ENCODE measurements around the gene NBR1. TPM values are rescaled to one million over a fixed set of nuclear protein-coding genes. Genes with fewer than 3 reads are reported as not detected.

NBR1 gene
- polyA plus RNA-seq, 1 donor (not counting 4 experiments of a cell fraction or from before 2014, with no cell fraction given) = 65.7 TPM

DNA sequence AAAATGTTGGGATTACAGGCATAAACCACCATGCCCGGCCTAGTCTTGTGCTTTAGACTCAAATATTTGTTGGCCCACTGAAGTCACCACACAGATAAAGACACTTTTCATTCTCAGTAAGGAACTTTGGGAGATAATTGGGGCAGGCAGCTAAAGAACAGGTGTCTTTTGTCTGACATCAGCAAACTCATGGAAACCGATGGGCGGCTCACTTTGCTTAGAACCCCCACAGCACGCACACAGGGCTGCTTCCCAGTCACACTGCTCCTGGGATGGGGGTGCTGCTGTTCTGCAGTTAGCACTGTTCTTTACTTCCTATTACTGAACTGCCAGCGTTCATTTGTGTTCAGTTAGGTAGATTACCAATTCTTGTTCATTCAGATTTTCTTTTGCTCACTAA, 27.8 kb upstream of the NBR1 start:
- H3K9me3 ChIP-seq (ENCODE audit: control insufficient read depth, low read depth, low read length) = no peaks in the 10 kb centered on the region
- no peak for DNase-seq (ENCODE audit: low read depth, low spot score)
- H3K9me1 ChIP-seq (ENCODE audit: control insufficient read depth, extremely low read depth, insufficient read depth, low read length) = peaks cover 2% of the 10 kb centered on the region
- H2AFZ ChIP-seq (ENCODE audit: control insufficient read depth, low read length) = no peak overlapping the region
- no peak overlapping the region for H3K9ac ChIP-seq (ENCODE audit: control insufficient read depth, extremely low read depth, insufficient read depth, low read length)
- H3K27me3 ChIP-seq (ENCODE audit: control insufficient read depth, extremely low read depth, insufficient read depth, low read length) = no peaks in the 10 kb centered on the region
- H3K4me3 ChIP-seq (ENCODE audit: control insufficient read depth in 2 of 3, extremely low read depth in 1 of 3, insufficient read depth in 2 of 3, low read depth in 1 of 3, low read length in 3 of 3) = no peak overlapping the region
- dilution Hi-C loops (cut with MboI; ENCODE audit: extremely low pct_ligation_motif_present, low sequenced_read_pairs) = no loop called here
- H3K79me2 ChIP-seq (ENCODE audit: control insufficient read depth, insufficient read depth, low read length) = no peaks in the 10 kb centered on the region
- H4K20me1 ChIP-seq (ENCODE audit: control insufficient read depth, extremely low read depth, insufficient read depth, low read length) = no peaks in the 10 kb centered on the region
- no peak overlapping the region for H3K27ac ChIP-seq (ENCODE audit: control insufficient read depth, insufficient read depth, low read length)
- H3K36me3 ChIP-seq (ENCODE audit: control insufficient read depth in 2 of 2, extremely low read depth in 1 of 2, insufficient read depth in 2 of 2, low read length in 2 of 2) = peaks cover 2 to 4% of the 10 kb centered on the region in 2 experiments
- no peak overlapping the region for H3K4me2 ChIP-seq (ENCODE audit: control insufficient read depth, extremely low read depth, insufficient read depth, low read depth, low read length)
- TF ChIP-seq, protein P1, sequence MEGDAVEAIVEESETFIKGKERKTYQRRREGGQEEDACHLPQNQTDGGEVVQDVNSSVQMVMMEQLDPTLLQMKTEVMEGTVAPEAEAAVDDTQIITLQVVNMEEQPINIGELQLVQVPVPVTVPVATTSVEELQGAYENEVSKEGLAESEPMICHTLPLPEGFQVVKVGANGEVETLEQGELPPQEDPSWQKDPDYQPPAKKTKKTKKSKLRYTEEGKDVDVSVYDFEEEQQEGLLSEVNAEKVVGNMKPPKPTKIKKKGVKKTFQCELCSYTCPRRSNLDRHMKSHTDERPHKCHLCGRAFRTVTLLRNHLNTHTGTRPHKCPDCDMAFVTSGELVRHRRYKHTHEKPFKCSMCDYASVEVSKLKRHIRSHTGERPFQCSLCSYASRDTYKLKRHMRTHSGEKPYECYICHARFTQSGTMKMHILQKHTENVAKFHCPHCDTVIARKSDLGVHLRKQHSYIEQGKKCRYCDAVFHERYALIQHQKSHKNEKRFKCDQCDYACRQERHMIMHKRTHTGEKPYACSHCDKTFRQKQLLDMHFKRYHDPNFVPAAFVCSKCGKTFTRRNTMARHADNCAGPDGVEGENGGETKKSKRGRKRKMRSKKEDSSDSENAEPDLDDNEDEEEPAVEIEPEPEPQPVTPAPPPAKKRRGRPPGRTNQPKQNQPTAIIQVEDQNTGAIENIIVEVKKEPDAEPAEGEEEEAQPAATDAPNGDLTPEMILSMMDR (optimal IDR thresholded peaks at IDR 0.05 in 1 of 3, IDR thresholded peaks at IDR 0.05 in 1 of 3, conservative IDR thresholded peaks at IDR 0.05 in 1 of 3; ENCODE audit: extremely low read depth in 1 of 3, insufficient read depth in 2 of 3, low read length in 3 of 3) = no peak
- no peak for TF ChIP-seq EZH2 (IDR thresholded peaks at IDR 0.05; ENCODE audit: low read length)
- no peaks in the 10 kb centered on the region for H3K4me1 ChIP-seq (ENCODE audit: control insufficient read depth, extremely low read depth, insufficient read depth, low read length)
- no peak for FAIRE-seq

GRCh38 chr17:43146649-43147048, 24.4 kb upstream of the NBR1 start:
- Histone ChIP-seq H2AFZ (ENCODE audit: control insufficient read depth, low read length) (no peak overlapping the region), H3K27ac (ENCODE audit: control insufficient read depth, insufficient read depth, low read length) (no peak overlapping the region), H3K4me1 (ENCODE audit: control insufficient read depth, extremely low read depth, insufficient read depth, low read length) (no peaks in the 10 kb centered on the region), H3K9me1 (ENCODE audit: control insufficient read depth, extremely low read depth, insufficient read depth, low read length) (peaks cover 2% of the 10 kb centered on the region), H3K9me3 (ENCODE audit: control insufficient read depth, low read depth, low read length) (no peaks in the 10 kb centered on the region), H4K20me1 (ENCODE audit: control insufficient read depth, extremely low read depth, insufficient read depth, low read length) (no peaks in the 10 kb centered on the region), H3K36me3 (ENCODE audit: control insufficient read depth in 2 of 2, extremely low read depth in 1 of 2, insufficient read depth in 2 of 2, low read length in 2 of 2) (peaks cover 2 to 4% of the 10 kb centered on the region in 2 experiments), H3K4me2 (ENCODE audit: control insufficient read depth, extremely low read depth, insufficient read depth, low read depth, low read length) (no peak overlapping the region), H3K4me3 (ENCODE audit: control insufficient read depth in 2 of 3, extremely low read depth in 1 of 3, insufficient read depth in 2 of 3, low read depth in 1 of 3, low read length in 3 of 3) (no peak overlapping the region), H3K79me2 (ENCODE audit: control insufficient read depth, insufficient read depth, low read length) (no peaks in the 10 kb centered on the region), H3K9ac (ENCODE audit: control insufficient read depth, extremely low read depth, insufficient read depth, low read length) (no peak overlapping the region), H3K27me3 (ENCODE audit: control insufficient read depth, extremely low read depth, insufficient read depth, low read length) (no peaks in the 10 kb centered on the region)
- DNase-seq (ENCODE audit: low read depth, low spot score) (no peak), FAIRE-seq (no peak)
- dilution Hi-C loops (cut with MboI; ENCODE audit: extremely low pct_ligation_motif_present, low sequenced_read_pairs) = no loop called here
- no peak for TF ChIP-seq EZH2 (IDR thresholded peaks at IDR 0.05; ENCODE audit: low read length)
- TF ChIP-seq, protein P1 (optimal IDR thresholded peaks at IDR 0.05 in 1 of 3, IDR thresholded peaks at IDR 0.05 in 1 of 3, conservative IDR thresholded peaks at IDR 0.05 in 1 of 3; ENCODE audit: extremely low read depth in 1 of 3, insufficient read depth in 2 of 3, low read length in 3 of 3) = no peak

Measured in keratinocyte (primary cell).